Naive B cell (primary cell): Measurements from ENCODE around the gene TRAF7. TPM values are rescaled to one million over a fixed set of nuclear protein-coding genes. Genes with fewer than 3 reads are reported as not detected.

Source experiments
- ATAC-seq, 2 donors: fragments of 150-1000 bp; cut with Tn5 transposase; 2 replicates each; pipeline ENCODE4 v1.10.0; 2021; ENCODE audit warnings: low read depth in 2 of 2, mild to moderate bottlenecking in 2 of 2, moderate library complexity in 2 of 2
- DNase-seq: peaks from one replicate; pipeline ENCODE4 v3.0.0; 2022
- H3K27ac Mint-ChIP-seq, 6 donors: one replicate each; pipeline ENCODE4 v1.8.0; 2020 to 2022; ENCODE audit warnings: mild to moderate bottlenecking in 6 of 6, mixed read lengths in 6 of 6, moderate library complexity in 5 of 6, inconsistent platforms in 2 of 6
- H3K27me3 Mint-ChIP-seq, 3 donors: one replicate each; pipeline ENCODE4 v1.8.0; 2021 to 2022; ENCODE audit warnings: mixed read lengths in 3 of 3, mild to moderate bottlenecking in 1 of 3
- H3K36me3 Mint-ChIP-seq, 2 donors: one replicate each; pipeline ENCODE4 v1.8.0; 2020 to 2022; ENCODE audit warnings: mixed read lengths in 2 of 2, inconsistent platforms in 1 of 2, mild to moderate bottlenecking in 1 of 2
- H3K4me1 Mint-ChIP-seq, 3 donors: one replicate each; pipeline ENCODE4 v1.8.0; 2020 to 2022; ENCODE audit warnings: mixed read lengths in 3 of 3, inconsistent platforms in 1 of 3, mild to moderate bottlenecking in 1 of 3, moderate library complexity in 1 of 3
- H3K4me3 Mint-ChIP-seq, 8 donors: one replicate each; pipeline ENCODE4 v1.8.0; 2020 to 2022; ENCODE audit warnings: mild to moderate bottlenecking in 8 of 8, mixed read lengths in 8 of 8, moderate library complexity in 8 of 8, inconsistent platforms in 2 of 8
- H3K9me3 Mint-ChIP-seq, 7 donors: one replicate each; pipeline ENCODE4 v1.8.0; 2020 to 2022; ENCODE audit warnings: mixed read lengths in 7 of 7, mild to moderate bottlenecking in 5 of 7, inconsistent platforms in 2 of 7, moderate library complexity in 1 of 7
- polyA plus RNA-seq, 6 donors: library from polyadenylated mRNA; unstranded; fragments of 300-500 nt; fragmentation: Illumina TruSeq; gene quantifications; one replicate each; pipeline ENCODE4 v1.2.3, GENCODE V29; 2021; ENCODE audit warnings: low read depth in 6 of 6

Gene TRAF7
- polyA plus RNA-seq, 6 donors from 2014 or later = 4.2 to 9.4 (median 5.6) TPM

DNA sequence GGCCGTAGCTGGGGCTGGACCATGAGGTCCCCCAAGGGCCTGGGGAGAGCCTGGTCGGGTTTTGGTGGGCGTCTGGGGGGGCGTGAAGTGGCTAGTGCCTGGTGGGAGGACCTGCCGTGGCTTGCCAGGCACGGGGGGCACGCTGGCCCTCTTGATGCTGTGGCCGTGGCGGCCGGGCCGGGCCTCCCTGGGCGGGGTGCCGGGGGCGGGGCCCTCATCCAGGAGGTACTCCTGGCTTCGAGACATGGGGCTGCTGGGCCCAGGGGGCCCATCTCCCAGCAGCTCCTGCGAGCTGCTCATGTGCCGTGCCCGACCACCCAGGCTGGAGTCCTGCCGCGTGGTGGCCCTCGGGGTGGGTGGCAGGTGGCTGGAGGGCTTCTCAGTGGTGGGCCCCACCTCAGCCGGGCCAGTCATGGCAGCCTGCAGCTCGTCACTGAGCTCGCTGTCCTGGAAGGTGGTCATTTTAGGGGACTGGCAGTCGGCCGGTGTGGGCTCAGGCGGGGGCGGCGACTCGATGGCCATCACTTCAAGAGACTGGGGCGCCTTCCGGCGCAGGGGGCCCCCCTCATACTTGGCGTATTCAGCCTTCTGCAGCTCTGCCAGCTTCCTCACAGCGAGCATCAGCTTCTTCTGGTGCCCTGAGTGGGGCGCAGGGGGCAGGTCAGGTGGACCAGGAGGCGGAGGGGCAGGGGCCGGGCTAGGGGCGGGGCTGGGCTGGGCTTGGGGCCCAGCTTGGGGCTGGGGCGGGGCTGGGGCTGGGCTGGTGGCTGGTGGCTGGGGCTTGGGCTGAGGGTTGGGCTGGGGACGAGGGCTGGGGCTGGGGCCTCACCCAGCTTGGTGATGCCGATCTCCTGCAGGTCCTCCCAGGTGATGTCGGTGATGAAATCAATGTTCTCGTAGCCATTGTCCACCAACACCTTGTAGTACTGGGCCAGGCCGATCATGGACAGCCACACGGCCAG, 25.7 kb downstream of the TRAF7 start:
- Mint-ChIP-seq H3K27ac (no peak overlapping the region), H3K4me1 (no peaks in the 10 kb centered on the region), H3K36me3 (no peaks in the 10 kb centered on the region), H3K4me3 (peak overlapping the region in 1 of 8 donors; percentile 40), H3K27me3 (no peaks in the 10 kb centered on the region), H3K9me3 (no peaks in the 10 kb centered on the region)
- no peak for DNase-seq
- ATAC-seq = no peak

DNA sequence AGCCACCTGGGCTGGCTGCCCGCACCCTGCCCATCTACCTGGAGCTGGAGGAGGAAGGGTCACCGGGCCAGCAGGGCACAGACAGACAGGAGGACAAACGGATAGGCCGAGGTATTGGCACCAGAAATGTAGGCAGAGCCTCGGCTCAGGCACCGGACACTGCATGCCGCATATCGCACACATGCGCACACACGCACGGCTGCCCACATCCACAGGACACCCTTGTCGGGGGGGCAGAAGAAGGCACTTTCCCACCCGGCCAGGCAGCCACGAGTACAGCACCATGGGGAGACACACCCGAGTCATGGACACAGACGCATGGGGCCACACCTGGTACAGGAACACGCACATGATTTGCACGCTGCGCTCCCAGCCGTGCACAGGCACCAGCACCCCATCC, 26.4 kb downstream of the TRAF7 start:
- Mint-ChIP-seq H3K4me1 (no peaks in the 10 kb centered on the region), H3K27ac (peak overlapping the region in 1 of 6 donors; percentile 74), H3K27me3 (no peaks in the 10 kb centered on the region), H3K4me3 (no peak overlapping the region), H3K9me3 (no peaks in the 10 kb centered on the region), H3K36me3 (no peaks in the 10 kb centered on the region)
- no peak for DNase-seq
- ATAC-seq = no peak

- Mint-ChIP-seq H3K4me1 (no peaks in the 10 kb centered on the region), H3K27ac (no peak overlapping the region), H3K27me3 (no peaks in the 10 kb centered on the region), H3K4me3 (no peak overlapping the region), H3K9me3 (no peaks in the 10 kb centered on the region), H3K36me3 (no peaks in the 10 kb centered on the region)
- DNase-seq (no peak), ATAC-seq (no peak)
These were observed 28.1 kb downstream of the TRAF7 start for GRCh38 chr16:2183671-2184070.

DNA sequence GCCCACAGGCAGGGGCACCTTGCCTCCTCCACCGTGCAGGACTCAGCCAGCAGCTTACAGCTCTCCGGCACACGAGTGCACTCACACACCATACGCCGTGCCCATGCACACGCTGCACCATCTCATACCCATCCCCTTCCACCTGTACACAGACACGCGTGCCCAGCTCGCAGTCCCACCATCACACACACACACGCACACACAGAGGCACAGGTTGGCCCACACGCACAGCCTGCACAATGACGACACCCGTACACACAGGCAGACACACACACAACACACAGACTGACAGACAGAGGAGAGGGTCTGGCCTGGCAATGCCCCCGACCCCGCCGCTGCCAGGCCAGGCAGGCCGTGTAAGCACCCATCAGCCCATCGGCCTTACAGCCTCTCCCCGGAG, 28.8 kb downstream of the TRAF7 start:
- Mint-ChIP-seq H3K36me3 (no peaks in the 10 kb centered on the region), H3K27me3 (no peaks in the 10 kb centered on the region), H3K27ac (no peak overlapping the region), H3K9me3 (no peaks in the 10 kb centered on the region), H3K4me1 (no peaks in the 10 kb centered on the region), H3K4me3 (no peak overlapping the region)
- DNase-seq (no peak), ATAC-seq (no peak)

DNA sequence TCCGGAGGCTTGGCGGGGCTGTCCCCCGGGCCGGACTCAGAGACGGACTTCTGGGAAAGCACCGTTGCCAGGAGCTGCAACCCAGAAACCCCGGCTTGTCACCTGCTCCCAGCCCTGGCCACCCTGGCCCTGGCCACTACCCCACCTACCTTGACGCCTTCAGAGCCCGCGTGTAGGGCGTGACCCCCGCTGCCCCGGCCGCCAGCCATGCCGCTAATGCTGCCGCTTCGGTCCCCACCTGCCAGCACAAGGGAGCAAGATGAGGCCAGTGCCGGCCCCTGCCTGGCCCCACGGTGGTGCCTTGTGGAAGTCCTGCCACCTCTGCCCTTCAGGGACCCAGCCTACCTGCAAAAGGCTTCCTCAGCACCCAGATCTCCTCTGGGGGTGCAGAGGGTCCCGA, 29.4 kb downstream of the TRAF7 start:
- H3K4me1 Mint-ChIP-seq = no peaks in the 10 kb centered on the region
- no peak overlapping the region for H3K4me3 Mint-ChIP-seq
- DNase-seq = no peak
- H3K27ac Mint-ChIP-seq = no peak overlapping the region
- ATAC-seq = no peak
- H3K36me3 Mint-ChIP-seq = no peaks in the 10 kb centered on the region
- no peaks in the 10 kb centered on the region for H3K9me3 Mint-ChIP-seq
- no peaks in the 10 kb centered on the region for H3K27me3 Mint-ChIP-seq

- no peaks in the 10 kb centered on the region for H3K36me3 Mint-ChIP-seq
- ATAC-seq = no peak
- H3K27ac Mint-ChIP-seq = peak overlapping the region in 2 of 6 donors; percentile 27 to 59
- no peak for DNase-seq
- no peak overlapping the region for H3K4me3 Mint-ChIP-seq
- H3K27me3 Mint-ChIP-seq = no peaks in the 10 kb centered on the region
- H3K9me3 Mint-ChIP-seq = no peaks in the 10 kb centered on the region
- no peaks in the 10 kb centered on the region for H3K4me1 Mint-ChIP-seq
These were observed 30.5 kb downstream of the TRAF7 start for GRCh38 chr16:2186064-2186463.

DNA sequence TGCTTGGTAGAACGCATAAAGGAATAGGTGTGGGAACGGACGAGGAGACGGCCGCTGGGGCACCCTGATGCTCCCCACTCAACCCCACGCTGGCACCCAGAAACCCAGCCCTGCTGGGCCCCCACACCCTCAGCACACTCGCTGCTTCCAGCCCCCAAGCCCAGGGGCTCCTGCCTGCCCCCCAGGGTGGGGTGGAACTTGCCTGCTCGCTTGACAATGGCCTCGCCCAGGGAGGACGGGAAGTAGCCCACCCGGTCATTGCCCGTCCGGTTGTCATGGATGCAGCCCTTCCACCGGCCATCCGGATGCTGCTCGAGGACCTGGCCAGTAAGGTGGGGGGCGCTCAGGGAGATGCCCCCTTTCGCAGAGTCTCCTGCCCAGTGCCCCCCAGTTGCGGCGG, 30.9 kb downstream of the TRAF7 start:
- peak overlapping the region in 1 of 6 donors; percentile 59 for H3K27ac Mint-ChIP-seq
- H3K4me3 Mint-ChIP-seq = no peak overlapping the region
- no peaks in the 10 kb centered on the region for H3K9me3 Mint-ChIP-seq
- peaks cover 0 to 1% (median under 1%) of the 10 kb centered on the region in 3 donors for H3K27me3 Mint-ChIP-seq
- ATAC-seq (no peak), DNase-seq (no peak)
- no peaks in the 10 kb centered on the region for H3K4me1 Mint-ChIP-seq
- no peaks in the 10 kb centered on the region for H3K36me3 Mint-ChIP-seq

DNA sequence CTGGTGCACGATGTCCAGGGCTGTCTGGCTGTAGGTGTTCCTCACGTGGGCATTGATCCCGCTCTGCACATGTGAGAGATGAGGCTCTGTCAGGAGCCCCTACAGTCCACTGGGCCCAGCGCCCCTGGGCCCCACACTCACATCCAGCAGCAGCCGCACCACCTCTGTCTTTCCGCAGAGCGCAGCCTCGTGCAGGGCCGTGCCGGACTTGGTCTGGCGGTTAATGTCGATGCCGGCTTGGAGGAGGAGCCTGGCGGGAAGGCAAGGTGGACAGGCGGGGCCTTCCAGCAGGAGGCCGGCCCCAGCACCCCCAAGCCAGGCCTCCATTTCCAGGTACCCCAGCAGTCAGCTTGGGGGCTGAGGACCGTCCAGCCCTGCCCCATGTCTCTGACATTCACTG, 31.6 kb downstream of the TRAF7 start:
- ATAC-seq (no peak), DNase-seq (no peak)
- Mint-ChIP-seq H3K27me3 (peaks cover 0 to 8% (median 7%) of the 10 kb centered on the region in 3 donors), H3K9me3 (no peaks in the 10 kb centered on the region), H3K27ac (no peak overlapping the region), H3K4me3 (no peak overlapping the region), H3K4me1 (no peaks in the 10 kb centered on the region), H3K36me3 (no peaks in the 10 kb centered on the region)

DNA sequence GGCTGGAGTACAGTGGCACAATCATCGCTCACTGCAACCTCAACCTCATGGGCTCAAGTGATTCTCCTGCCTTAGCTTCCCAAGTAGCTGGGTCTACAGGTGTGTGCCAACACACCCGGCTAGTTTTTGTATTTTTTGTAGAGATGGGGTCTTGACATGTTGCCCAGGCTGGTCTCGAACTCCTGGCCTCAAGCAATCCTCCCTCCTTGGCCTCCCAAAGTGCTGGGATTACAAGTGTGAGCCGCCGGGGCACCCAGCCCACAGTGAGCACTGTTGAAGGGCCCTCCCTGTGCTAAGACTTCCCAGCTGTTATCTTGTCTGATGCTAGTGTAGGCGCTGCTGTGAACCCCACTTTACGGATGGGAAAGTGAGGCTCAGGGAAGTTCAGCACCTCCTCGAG, 32.8 kb downstream of the TRAF7 start:
- Mint-ChIP-seq H3K27ac (no peak overlapping the region), H3K9me3 (no peaks in the 10 kb centered on the region), H3K4me3 (no peak overlapping the region), H3K36me3 (no peaks in the 10 kb centered on the region), H3K4me1 (no peaks in the 10 kb centered on the region), H3K27me3 (peaks cover 0 to 19% (median 14%) of the 10 kb centered on the region in 3 donors)
- ATAC-seq = no peak
- DNase-seq = no peak

GRCh38 chr16:2189252-2189893, 33.8 kb downstream of the TRAF7 start:
- no peak for ATAC-seq
- no peak overlapping the region for H3K4me3 Mint-ChIP-seq
- H3K4me1 Mint-ChIP-seq = no peaks in the 10 kb centered on the region
- no peaks in the 10 kb centered on the region for H3K36me3 Mint-ChIP-seq
- no peak overlapping the region for H3K27ac Mint-ChIP-seq
- H3K9me3 Mint-ChIP-seq = no peaks in the 10 kb centered on the region
- H3K27me3 Mint-ChIP-seq = peaks cover 0 to 29% (median 14%) of the 10 kb centered on the region in 3 donors
- DNase-seq = no peak

GRCh38 chr16:2190002-2190658, 34.5 kb downstream of the TRAF7 start:
- no peaks in the 10 kb centered on the region for H3K36me3 Mint-ChIP-seq
- peaks cover 6 to 36% (median 20%) of the 10 kb centered on the region in 3 donors for H3K27me3 Mint-ChIP-seq
- no peak for DNase-seq
- H3K4me3 Mint-ChIP-seq = no peak overlapping the region
- no peak overlapping the region for H3K27ac Mint-ChIP-seq
- H3K9me3 Mint-ChIP-seq = no peaks in the 10 kb centered on the region
- ATAC-seq = no peak
- peaks cover 5 to 7% (median 5%) of the 10 kb centered on the region in 3 donors for H3K4me1 Mint-ChIP-seq

DNA sequence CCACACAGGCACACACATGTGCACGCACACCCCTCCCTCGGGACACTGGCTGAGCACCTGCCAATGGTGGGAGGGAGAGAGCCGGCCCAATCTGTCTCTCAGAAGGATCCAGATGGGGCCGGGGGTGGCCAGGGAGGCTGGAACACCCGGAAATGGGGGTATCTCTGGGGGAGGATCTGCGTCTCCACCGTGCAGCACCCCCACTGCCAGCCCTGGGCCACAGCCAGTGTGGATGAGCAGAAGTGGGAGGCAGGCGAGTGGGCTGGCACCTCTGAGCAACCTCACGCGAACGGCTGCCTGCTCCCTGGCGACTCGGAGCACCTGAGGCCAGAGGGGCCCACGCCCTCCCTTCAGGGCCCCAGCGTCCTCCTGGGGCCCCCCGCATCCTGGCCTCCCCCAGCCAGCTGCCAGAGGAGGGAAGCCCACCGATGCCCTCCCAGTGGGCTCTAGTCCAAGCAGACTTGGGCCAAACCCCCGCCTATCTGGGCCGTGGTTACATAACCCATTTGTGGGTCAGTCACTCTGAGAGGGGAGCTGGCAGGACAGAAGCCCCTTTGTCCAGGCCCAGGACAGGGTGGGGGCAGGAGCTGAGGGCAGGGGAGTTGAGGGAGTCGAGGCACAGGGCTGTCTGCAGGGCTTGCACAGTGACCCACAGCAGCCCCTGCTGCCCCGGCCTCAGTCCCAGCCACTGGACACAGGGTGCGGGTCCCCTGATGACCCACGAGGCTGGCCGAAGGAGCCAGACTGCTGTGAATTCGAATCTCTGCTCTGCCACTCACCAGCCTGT, 35.3 kb downstream of the TRAF7 start:
- no peak for ATAC-seq
- Mint-ChIP-seq H3K4me3 (no peak overlapping the region), H3K9me3 (no peaks in the 10 kb centered on the region), H3K36me3 (no peaks in the 10 kb centered on the region), H3K4me1 (peaks cover 5 to 7% (median 6%) of the 10 kb centered on the region in 3 donors), H3K27ac (no peak overlapping the region), H3K27me3 (peaks cover 6 to 40% (median 22%) of the 10 kb centered on the region in 3 donors)
- DNase-seq = no peak

DNA sequence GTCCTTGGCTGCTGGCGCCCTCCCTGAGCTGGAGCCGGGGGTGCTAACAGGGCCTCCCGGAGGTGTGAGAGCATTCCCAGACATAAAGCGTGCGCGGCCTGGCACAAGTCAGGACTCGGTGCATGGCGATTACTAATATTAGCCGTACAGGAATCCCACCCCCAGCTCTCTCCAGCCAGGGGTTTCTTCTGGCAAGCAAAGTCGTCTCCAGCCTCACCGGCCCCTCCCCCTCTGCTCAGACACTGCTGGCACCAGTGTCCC, 35.8 kb downstream of the TRAF7 start:
- H3K9me3 Mint-ChIP-seq = no peaks in the 10 kb centered on the region
- H3K4me1 Mint-ChIP-seq = peaks cover 5 to 7% (median 6%) of the 10 kb centered on the region in 3 donors
- DNase-seq (no peak), ATAC-seq (no peak)
- H3K36me3 Mint-ChIP-seq = no peaks in the 10 kb centered on the region
- no peak overlapping the region for H3K4me3 Mint-ChIP-seq
- H3K27ac Mint-ChIP-seq = no peak overlapping the region
- peaks cover 6 to 40% (median 22%) of the 10 kb centered on the region in 3 donors for H3K27me3 Mint-ChIP-seq
